ENCODE measurements around the gene ACSL5.

- TF ChIP-seq EZH2 (IDR thresholded peaks at IDR 0.05; ENCODE audit: low read length), result no peak
- TF ChIP-seq CTCF (optimal IDR thresholded peaks at IDR 0.05 in 1 of 3, IDR thresholded peaks at IDR 0.05 in 1 of 3, conservative IDR thresholded peaks at IDR 0.05 in 1 of 3; ENCODE audit: extremely low read depth in 1 of 3, insufficient read depth in 2 of 3, low read length in 3 of 3), result no peak
These were observed 6.9 kb upstream of the ACSL5 start for GRCh38 chr10:112366992-112367391.

Data from keratinocyte (primary cell).